Tongue (tissue), 2 donors: Measurements from ENCODE around the gene PCDHB8. TPM values are rescaled to one million over a fixed set of nuclear protein-coding genes. Genes with fewer than 3 reads are reported as not detected.
"Not testable (repeated sequence)": the region's sequence is repeated elsewhere in the genome, so short reads cannot be mapped to it uniquely, and the experiment has no call there.

ENCODE experiments used
- DNase-seq: peaks from one replicate; pipeline ENCODE4 v3.0.0-alpha.2; 2015
- total RNA-seq: library from RNA; depleted of rRNA; stranded (reverse); fragments of >200 nt; gene quantifications from one replicate; pipeline ENCODE4 v1.2.3, GENCODE V29; 2014

Gene PCDHB8
- total RNA-seq, 1 donor from 2014 or later = 2.3 TPM

DNA sequence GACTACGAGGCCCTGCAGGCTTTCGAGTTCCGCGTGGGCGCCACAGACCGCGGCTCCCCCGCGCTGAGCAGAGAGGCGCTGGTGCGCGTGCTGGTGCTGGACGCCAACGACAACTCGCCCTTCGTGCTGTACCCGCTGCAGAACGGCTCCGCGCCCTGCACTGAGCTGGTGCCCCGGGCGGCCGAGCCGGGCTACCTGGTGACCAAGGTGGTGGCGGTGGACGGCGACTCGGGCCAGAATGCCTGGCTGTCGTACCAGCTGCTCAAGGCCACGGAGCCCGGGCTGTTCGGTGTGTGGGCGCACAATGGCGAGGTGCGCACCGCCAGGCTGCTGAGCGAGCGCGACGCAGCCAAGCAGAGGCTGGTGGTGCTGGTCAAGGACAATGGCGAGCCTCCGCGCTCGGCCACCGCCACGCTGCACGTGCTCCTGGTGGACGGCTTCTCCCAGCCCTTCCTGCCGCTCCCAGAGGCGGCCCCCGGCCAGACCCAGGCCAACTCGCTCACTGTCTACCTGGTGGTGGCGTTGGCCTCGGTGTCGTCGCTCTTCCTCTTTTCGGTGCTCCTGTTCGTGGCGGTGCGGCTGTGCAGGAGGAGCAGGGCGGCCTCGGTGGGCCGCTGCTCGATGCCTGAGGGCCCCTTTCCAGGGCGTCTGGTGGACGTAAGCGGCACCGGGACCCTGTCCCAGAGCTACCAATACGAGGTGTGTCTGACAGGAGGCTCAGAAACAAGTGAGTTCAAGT, 6.7 kb downstream of the PCDHB8 start:
- not testable (repeated sequence) for DNase-seq

GRCh38 chr5:141186897-141187512, 9.4 kb downstream of the PCDHB8 start, which contains the start of gene PCDHB9:
Gene PCDHB9 (plus strand): TSS chr5:141187161. CDS start chr5:141187319, 158 bp downstream.
- DNase-seq = peak; percentile 20

DNA sequence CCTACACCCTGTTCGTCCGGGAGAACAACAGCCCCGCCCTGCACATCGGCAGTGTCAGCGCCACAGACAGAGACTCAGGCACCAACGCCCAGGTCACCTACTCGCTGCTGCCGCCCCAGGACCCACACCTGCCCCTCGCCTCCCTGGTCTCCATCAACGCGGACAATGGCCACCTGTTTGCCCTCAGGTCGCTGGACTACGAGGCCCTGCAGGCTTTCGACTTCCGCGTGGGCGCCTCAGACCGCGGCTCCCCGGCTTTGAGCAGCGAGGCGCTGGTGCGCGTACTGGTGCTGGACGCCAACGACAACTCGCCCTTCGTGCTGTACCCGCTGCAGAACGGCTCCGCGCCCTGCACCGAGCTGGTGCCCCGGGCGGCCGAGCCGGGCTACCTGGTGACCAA, 11.1 kb downstream of the PCDHB8 start:
- not testable (repeated sequence) for DNase-seq

DNA sequence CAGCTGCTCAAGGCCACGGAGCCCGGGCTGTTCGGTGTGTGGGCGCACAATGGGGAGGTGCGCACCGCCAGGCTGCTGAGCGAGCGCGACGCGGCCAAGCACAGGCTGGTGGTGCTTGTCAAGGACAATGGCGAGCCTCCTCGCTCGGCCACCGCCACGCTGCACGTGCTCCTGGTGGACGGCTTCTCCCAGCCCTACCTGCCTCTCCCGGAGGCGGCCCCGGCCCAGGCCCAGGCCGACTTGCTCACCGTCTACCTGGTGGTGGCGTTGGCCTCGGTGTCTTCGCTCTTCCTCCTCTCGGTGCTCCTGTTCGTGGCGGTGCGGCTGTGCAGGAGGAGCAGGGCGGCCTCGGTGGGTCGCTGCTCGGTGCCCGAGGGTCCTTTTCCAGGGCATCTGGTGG, 11.5 kb downstream of the PCDHB8 start:
- not testable (repeated sequence) for DNase-seq

GRCh38 chr5:141192110-141192725, 14.6 kb downstream of the PCDHB8 start, which contains the start of gene PCDHB10:
Gene PCDHB10 (plus strand): TSS chr5:141192353. CDS start chr5:141192553, 200 bp downstream.
- peak; percentile 25 for DNase-seq

DNA sequence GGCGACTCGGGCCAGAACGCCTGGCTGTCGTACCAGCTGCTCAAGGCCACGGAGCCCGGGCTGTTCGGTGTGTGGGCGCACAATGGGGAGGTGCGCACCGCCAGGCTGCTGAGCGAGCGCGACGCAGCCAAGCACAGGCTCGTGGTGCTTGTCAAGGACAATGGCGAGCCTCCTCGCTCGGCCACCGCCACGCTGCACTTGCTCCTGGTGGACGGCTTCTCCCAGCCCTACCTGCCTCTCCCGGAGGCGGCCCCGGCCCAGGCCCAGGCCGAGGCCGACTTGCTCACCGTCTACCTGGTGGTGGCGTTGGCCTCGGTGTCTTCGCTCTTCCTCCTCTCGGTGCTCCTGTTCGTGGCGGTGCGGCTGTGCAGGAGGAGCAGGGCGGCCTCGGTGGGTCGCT, 16.7 kb downstream of the PCDHB8 start:
- not testable (repeated sequence) for DNase-seq

DNA sequence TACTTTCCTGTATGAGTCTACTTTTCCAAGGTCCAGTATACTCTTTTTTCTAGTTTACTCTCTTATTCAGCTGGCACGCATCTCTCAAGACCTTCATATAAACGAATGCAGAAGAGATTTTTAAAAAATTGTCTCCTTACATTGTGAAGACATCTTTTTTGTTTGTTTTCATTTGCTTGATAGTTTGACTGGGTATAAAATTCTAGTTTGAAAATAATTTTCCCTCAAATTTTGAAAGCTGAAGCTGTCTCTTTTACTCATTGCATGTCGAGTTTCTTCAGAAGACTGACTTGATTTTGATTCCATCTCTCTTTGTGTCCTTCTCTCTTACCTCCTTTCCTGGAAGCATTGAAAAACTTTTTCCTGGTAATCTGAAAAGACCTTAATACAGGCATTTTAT, 18.8 kb downstream of the PCDHB8 start:
- no peak for DNase-seq

GRCh38 chr5:141199359-141200235, 22.0 kb downstream of the PCDHB8 start, which contains the start of gene PCDHB11:
Gene PCDHB11 (plus strand): TSS chr5:141199627. CDS start chr5:141199775, 148 bp downstream.
- DNase-seq = peak; percentile 9

GRCh38 chr5:141201126-141201525, 23.5 kb downstream of the PCDHB8 start:
- DNase-seq = not testable (repeated sequence)

DNA sequence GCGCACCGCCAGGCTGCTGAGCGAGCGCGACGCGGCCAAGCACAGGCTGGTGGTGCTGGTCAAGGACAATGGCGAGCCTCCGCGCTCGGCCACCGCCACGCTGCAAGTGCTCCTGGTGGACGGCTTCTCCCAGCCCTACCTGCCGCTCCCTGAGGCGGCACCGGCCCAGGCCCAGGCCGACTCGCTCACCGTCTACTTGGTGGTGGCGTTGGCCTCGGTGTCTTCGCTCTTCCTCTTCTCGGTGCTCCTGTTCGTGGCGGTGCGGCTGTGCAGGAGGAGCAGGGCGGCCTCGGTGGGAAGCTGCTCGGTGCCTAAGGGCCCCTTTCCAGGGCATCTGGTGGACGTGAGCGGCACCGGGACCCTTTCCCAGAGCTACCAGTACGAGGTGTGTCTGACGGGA, 24.1 kb downstream of the PCDHB8 start:
- not testable (repeated sequence) for DNase-seq

- peak; percentile 15 for DNase-seq
These were observed 30.9 kb downstream of the PCDHB8 start, which contains the start of gene PCDHB12 for GRCh38 chr5:141208478-141208877. Gene PCDHB12 (plus strand): TSS chr5:141208719. CDS start chr5:141208908, 189 bp downstream.

DNA sequence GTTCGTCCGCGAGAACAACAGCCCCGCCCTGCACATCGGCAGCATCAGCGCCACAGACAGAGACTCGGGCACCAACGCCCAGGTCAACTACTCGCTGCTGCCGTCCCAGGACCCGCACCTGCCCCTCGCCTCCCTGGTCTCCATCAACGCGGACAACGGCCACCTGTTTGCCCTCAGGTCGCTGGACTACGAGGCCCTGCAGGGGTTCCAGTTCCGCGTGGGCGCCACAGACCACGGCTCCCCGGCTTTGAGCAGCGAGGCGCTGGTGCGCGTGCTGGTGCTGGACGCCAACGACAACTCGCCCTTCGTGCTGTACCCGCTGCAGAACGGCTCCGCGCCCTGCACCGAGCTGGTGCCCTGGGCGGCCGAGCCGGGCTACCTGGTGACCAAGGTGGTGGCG, 32.7 kb downstream of the PCDHB8 start:
- DNase-seq = not testable (repeated sequence)

DNA sequence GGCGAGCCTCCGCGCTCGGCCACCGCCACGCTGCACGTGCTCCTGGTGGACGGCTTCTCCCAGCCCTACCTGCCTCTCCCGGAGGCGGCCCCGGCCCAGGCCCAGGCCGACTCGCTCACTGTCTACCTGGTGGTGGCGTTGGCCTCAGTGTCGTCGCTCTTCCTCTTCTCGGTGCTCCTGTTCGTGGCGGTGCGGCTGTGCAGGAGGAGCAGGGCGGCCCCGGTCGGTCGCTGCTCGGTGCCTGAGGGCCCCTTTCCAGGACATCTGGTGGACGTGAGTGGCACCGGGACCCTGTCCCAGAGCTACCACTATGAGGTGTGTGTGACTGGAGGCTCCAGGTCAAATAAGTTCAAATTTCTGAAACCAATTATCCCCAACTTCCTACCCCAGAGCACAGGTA, 33.3 kb downstream of the PCDHB8 start:
- DNase-seq = not testable (repeated sequence)

- peak; percentile 31 for DNase-seq
These were observed 36.2 kb downstream of the PCDHB8 start, which contains the start of gene PCDHB13 for GRCh38 chr5:141213656-141214339. Gene PCDHB13 (plus strand): TSS chr5:141213919. CDS start chr5:141214124, 205 bp downstream.

DNA sequence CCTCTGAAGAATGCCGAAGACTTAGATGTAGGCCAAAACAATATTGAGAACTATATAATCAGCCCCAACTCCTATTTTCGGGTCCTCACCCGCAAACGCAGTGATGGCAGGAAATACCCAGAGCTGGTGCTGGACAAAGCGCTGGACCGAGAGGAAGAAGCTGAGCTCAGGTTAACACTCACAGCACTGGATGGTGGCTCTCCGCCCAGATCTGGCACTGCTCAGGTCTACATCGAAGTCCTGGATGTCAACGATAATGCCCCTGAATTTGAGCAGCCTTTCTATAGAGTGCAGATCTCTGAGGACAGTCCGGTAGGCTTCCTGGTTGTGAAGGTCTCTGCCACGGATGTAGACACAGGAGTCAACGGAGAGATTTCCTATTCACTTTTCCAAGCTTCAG, 37.0 kb downstream of the PCDHB8 start:
- not testable (repeated sequence) for DNase-seq

GRCh38 chr5:141215504-141215903, 37.9 kb downstream of the PCDHB8 start:
- DNase-seq = not testable (repeated sequence)

- not testable (repeated sequence) for DNase-seq
These were observed 38.4 kb downstream of the PCDHB8 start for GRCh38 chr5:141216035-141216434.

- peak; percentile 46 for DNase-seq
These were observed 45.7 kb downstream of the PCDHB8 start, which contains the start of gene PCDHB14 for GRCh38 chr5:141223112-141223783. Gene PCDHB14 (plus strand): TSS chr5:141223343. CDS start chr5:141223506, 163 bp downstream.

DNA sequence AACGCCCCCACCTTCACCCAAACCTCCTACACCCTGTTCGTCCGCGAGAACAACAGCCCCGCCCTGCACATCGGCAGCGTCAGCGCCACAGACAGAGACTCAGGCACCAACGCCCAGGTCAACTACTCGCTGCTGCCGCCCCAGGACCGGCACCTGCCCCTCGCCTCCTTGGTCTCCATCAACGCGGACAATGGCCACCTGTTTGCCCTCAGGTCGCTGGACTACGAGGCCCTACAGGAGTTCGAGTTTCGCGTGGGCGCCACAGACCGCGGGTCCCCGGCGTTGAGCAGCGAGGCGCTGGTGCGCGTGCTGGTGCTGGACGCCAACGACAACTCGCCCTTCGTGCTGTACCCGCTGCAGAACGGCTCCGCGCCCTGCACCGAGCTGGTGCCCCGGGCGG, 47.3 kb downstream of the PCDHB8 start:
- not testable (repeated sequence) for DNase-seq

- DNase-seq = not testable (repeated sequence)
These were observed 47.8 kb downstream of the PCDHB8 start for GRCh38 chr5:141225421-141225820.
